DMS 273 (cell line): ENCODE data around the gene RPS17.
"Not testable (repeated sequence)": the region's sequence is repeated elsewhere in the genome, so short reads cannot be mapped to it uniquely, and the experiment has no call there.

Source experiments
- DNase-seq: peaks from one replicate; lab custom pipeline; 2025; ENCODE audit not compliant: unreplicated experiment; lab: John Stamatoyannopoulos, UW

Gene RPS17

GRCh38 chr15:82513587-82513986, 26.7 kb downstream of the RPS17 start:
- not testable (repeated sequence) for DNase-seq

- DNase-seq, result not testable (repeated sequence)
Observed at GRCh38 chr15:82507693-82508092, 32.6 kb downstream of the RPS17 start.

- DNase-seq, result not testable (repeated sequence)
Observed at GRCh38 chr15:82507087-82507486, 33.2 kb downstream of the RPS17 start.

GRCh38 chr15:82505842-82506241, 34.4 kb downstream of the RPS17 start:
- not testable (repeated sequence) for DNase-seq

- DNase-seq, result not testable (repeated sequence)
Observed at GRCh38 chr15:82504074-82504473, 36.2 kb downstream of the RPS17 start.

GRCh38 chr15:82502700-82503339, 37.4 kb downstream of the RPS17 start:
- DNase-seq, result not testable (repeated sequence)

- not testable (repeated sequence) for DNase-seq
Observed at GRCh38 chr15:82500772-82501171, 39.5 kb downstream of the RPS17 start.

GRCh38 chr15:82497978-82498377, 42.3 kb downstream of the RPS17 start:
- not testable (repeated sequence) for DNase-seq

GRCh38 chr15:82488250-82488649, 52.0 kb downstream of the RPS17 start:
- DNase-seq, result not testable (repeated sequence)

GRCh38 chr15:82487045-82487444, 53.2 kb downstream of the RPS17 start:
- DNase-seq, result not testable (repeated sequence)
